KBM-7 (cell line): ENCODE results near the gene MLANA.

ENCODE experiments used
- DNase-seq: peaks from one replicate; pipeline ENCODE4 v3.0.0-alpha.2; 2015
- in situ Hi-C: fragments of 300-500 bp; cut with MboI; formaldehyde crosslinking; loops from 2 replicates; pipeline ENCODE4 v1.14.3; 2020; ENCODE audit warnings: low sequenced_read_pairs, low pct_unique_long_range_greater_than_20kb, mixed read lengths

Gene MLANA

GRCh38 chr9:5945112-5945511 is 54.4 kb downstream of the MLANA start:
- in situ Hi-C loops, result no loop called here

GRCh38 chr9:5947912-5948311 is 57.2 kb downstream of the MLANA start:
- in situ Hi-C loops, result no loop called here
- DNase-seq, result peak; percentile 10

More at GRCh38 chr9:5945112-5945511, 54.4 kb downstream of the MLANA start:
- DNase-seq, result no peak

- in situ Hi-C loops, result no loop called here
- DNase-seq, result peak; percentile 32
Observed at GRCh38 chr9:5949103-5949699, 58.5 kb downstream of the MLANA start.

- in situ Hi-C loops, result no loop called here
Observed at GRCh38 chr9:5950261-5950660, 59.6 kb downstream of the MLANA start.

GRCh38 chr9:5951686-5952211 is 61.1 kb downstream of the MLANA start:
- in situ Hi-C loops, result no loop called here
- DNase-seq, result no peak

More at GRCh38 chr9:5950261-5950660, 59.6 kb downstream of the MLANA start:
- no peak for DNase-seq

- in situ Hi-C loops, result no loop called here
- no peak for DNase-seq
Observed at GRCh38 chr9:5953743-5954707, 63.3 kb downstream of the MLANA start.

- DNase-seq, result no peak
Observed at GRCh38 chr9:5957166-5957565, 66.5 kb downstream of the MLANA start.

GRCh38 chr9:5958273-5958672 is 67.6 kb downstream of the MLANA start:
- in situ Hi-C loops, result no loop called here
- no peak for DNase-seq

More at GRCh38 chr9:5957166-5957565, 66.5 kb downstream of the MLANA start:
- in situ Hi-C loops, result no loop called here
